Esophagus muscularis mucosa (tissue), 4 donors: ENCODE results near the gene TCF21. TPM values are rescaled to one million over a fixed set of nuclear protein-coding genes. Genes with fewer than 3 reads are reported as not detected.

Source experiments
- DNase-seq: peaks from one replicate; pipeline ENCODE4 v3.0.0-alpha.2; 2017; ENCODE audit errors: extremely low spot score
- H3K27ac ChIP-seq, 4 donors: fragments of 200-600 bp; sonication (generic); replicated peaks in 1 of 4; 1 replicate in 3 of 4; 2 replicates in 1 of 4; pipeline ENCODE4 v1.5.1; 2016 to 2019; ENCODE audit warnings: mild to moderate bottlenecking in 1 of 4
- H3K27me3 ChIP-seq, 4 donors: fragments of 200-600 bp; sonication (generic); one replicate each; pipeline versions ENCODE4 v1.5.1 to v1.6.0; 2016 to 2019
- H3K36me3 ChIP-seq, 4 donors: fragments of 200-600 bp; sonication (generic); one replicate each; pipeline ENCODE4 v1.5.1; 2016 to 2019
- H3K4me1 ChIP-seq, 4 donors: fragments of 200-600 bp; sonication (generic); one replicate each; pipeline ENCODE4 v1.5.1; 2016 to 2019
- H3K4me3 ChIP-seq, 4 donors: fragments of 200-600 bp; sonication (generic); 1 replicate in 2 of 4; 2 replicates in 2 of 4; pipeline ENCODE4 v1.5.1; 2016 to 2019; ENCODE audit warnings: mild to moderate bottlenecking in 4 of 4, moderate library complexity in 1 of 4
- H3K9me3 ChIP-seq, 4 donors: fragments of 200-600 bp; sonication (generic); 1 replicate in 3 of 4; 2 replicates in 1 of 4; pipeline ENCODE4 v1.5.1; 2016 to 2019
- EP300 ChIP-seq: sonication (generic); formaldehyde crosslinking; IDR thresholded peaks from one replicate; pipeline ENCODE4 v1.6.1; 2017; ENCODE audit warnings: antibody characterized with exemption
- POLR2A ChIP-seq: fragments of 450-650 bp; IDR thresholded peaks from one replicate; pipeline ENCODE4 v1.6.1; 2017; ENCODE audit warnings: antibody characterized with exemption, moderate library complexity, mild to moderate bottlenecking, low read depth
- POLR2AphosphoS5 ChIP-seq, 2 donors: sonication (generic); formaldehyde crosslinking; IDR thresholded peaks; one replicate each; pipeline ENCODE4 v1.6.1; 2017; ENCODE audit warnings: antibody characterized with exemption in 2 of 2
- WGBS: methylation state at CpG from one replicate; pipeline ENCODE4 v1.1.5; 2018; 5-methylcytosine and 5-hydroxymethylcytosine counted together
- intact Hi-C: fragments of 100-400 bp; cut with DNase I; formaldehyde crosslinking; loops from one replicate; pipeline ENCODE4 v1.15.1; 2023
- total RNA-seq, 4 donors: library from RNA; depleted of rRNA; stranded (reverse); fragments of >200 nt; gene quantifications; one replicate each; pipeline versions ENCODE4 v1.1.0 to v1.2.1, GENCODE V29; 2016
- TF ChIP-seq, protein P1 (sequence below), 3 experiments: fragments of 200-600 bp in 2 of 3; fragments of 450-650 bp in 1 of 3; sonication (generic) in 2 of 3; IDR thresholded peaks; one replicate each; pipeline ENCODE4 v1.5.1; 2017 to 2019; ENCODE audit warnings: antibody characterized with exemption in 3 of 3, mild to moderate bottlenecking in 2 of 3, moderate library complexity in 1 of 3

The TCF21 gene
- total RNA-seq, 4 donors from 2014 or later, result 22.2 to 44.5 (median 30.8) TPM

DNA sequence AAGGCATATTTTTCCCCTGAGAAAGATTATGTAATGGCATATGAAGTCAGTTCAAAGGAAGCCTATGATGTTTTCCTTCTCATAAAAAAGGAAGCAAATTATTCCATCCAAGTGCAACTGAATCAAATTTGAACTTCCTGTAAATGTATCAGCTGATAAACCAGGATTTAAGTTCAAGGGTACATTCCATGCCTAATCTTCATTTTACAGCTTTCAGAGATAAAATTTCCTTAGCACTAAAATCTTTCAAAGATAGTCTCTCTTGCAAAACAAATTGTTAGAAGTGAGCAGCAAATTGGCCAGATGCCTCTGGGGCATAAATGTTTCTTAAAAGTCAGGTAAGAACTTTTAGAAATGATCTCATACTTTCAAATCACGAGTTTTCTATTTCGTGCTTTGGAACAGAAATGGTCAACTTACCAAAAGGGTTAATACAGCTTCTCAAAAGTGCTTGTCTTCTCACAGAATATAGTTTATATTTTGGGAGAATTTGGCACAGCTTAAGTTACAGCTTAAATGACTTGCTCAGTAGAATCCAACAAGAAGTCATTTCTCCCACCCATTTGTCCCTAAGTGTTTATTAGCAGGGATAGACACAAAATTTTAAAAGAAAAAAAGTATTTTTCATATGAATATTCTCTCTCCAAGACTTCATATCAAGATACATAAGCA is 2.7 kb upstream of the TCF21 start:
- peak overlapping the region; percentile 87 to 96 (median 89) for H3K27ac ChIP-seq
- peaks cover 15 to 49% (median 37%) of the 10 kb centered on the region in 4 donors for H3K4me1 ChIP-seq
- DNase-seq, result no peak
- peaks cover 0 to 25% (median 11%) of the 10 kb centered on the region in 4 donors for H3K27me3 ChIP-seq
- intact Hi-C loops, result loop anchor here (10.0 kb wide), 1 partner anchor 111 kb away; no protein-coding TSS in a partner anchor
- TF ChIP-seq POLR2AphosphoS5 (IDR thresholded peaks at IDR 0.05) (no peak), POLR2A (no peak), EP300 (no peak)
- TF ChIP-seq, protein P1, sequence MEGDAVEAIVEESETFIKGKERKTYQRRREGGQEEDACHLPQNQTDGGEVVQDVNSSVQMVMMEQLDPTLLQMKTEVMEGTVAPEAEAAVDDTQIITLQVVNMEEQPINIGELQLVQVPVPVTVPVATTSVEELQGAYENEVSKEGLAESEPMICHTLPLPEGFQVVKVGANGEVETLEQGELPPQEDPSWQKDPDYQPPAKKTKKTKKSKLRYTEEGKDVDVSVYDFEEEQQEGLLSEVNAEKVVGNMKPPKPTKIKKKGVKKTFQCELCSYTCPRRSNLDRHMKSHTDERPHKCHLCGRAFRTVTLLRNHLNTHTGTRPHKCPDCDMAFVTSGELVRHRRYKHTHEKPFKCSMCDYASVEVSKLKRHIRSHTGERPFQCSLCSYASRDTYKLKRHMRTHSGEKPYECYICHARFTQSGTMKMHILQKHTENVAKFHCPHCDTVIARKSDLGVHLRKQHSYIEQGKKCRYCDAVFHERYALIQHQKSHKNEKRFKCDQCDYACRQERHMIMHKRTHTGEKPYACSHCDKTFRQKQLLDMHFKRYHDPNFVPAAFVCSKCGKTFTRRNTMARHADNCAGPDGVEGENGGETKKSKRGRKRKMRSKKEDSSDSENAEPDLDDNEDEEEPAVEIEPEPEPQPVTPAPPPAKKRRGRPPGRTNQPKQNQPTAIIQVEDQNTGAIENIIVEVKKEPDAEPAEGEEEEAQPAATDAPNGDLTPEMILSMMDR (IDR thresholded peaks at IDR 0.05), result no peak
- WGBS, result 35% methylated on average over 2 of the region's 2 CpGs
- H3K9me3 ChIP-seq, result no peaks in the 10 kb centered on the region
- H3K36me3 ChIP-seq, result no peaks in the 10 kb centered on the region
- no peak overlapping the region for H3K4me3 ChIP-seq

DNA sequence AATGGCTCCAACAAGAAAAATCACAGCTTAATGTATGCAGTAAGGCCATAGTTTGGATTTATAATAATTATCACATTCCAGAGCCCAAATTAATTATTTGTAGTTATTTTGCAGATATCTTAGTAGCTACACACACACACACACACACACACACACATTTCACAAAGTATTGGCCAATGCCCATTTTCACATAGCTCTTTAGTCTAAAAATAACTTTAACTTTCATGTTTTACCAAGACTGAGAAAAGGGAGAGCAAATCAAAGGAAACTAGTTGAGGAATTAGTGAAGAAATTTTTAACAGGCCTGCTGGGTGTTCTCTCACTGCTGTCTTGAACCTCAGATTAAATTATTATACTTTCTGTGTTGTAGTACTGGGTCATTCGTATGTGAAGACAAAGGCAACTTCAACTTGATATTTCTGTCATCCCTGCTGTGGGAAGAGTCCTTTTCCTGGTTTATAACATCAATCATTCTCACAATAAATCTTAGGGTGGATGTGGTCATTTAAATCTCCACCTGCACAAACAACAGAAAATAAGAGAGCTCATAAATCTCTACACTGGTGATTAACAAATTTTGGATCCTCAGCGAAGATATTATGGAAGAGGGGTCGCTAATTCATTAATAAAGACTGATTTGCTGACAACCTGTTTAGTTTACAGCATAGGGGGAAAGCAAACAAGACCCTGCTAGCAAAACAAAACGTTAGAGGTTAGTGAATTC is 1.6 kb upstream of the TCF21 start:
- no peaks in the 10 kb centered on the region for H3K36me3 ChIP-seq
- no peak for DNase-seq
- H3K4me3 ChIP-seq, result no peak overlapping the region
- no peaks in the 10 kb centered on the region for H3K9me3 ChIP-seq
- H3K4me1 ChIP-seq, result peaks cover 20 to 55% (median 43%) of the 10 kb centered on the region in 4 donors
- intact Hi-C loops, result loop anchor here (10.0 kb wide), 1 partner anchor 113 kb away; no protein-coding TSS in a partner anchor
- no peak for TF ChIP-seq POLR2A
- TF ChIP-seq, protein P1 (IDR thresholded peaks at IDR 0.05), result no peak
- WGBS, result 44% methylated on average over 4 of the region's 4 CpGs
- peak overlapping the region; percentile 87 to 96 (median 89) for H3K27ac ChIP-seq
- H3K27me3 ChIP-seq, result peaks cover 0 to 32% (median 12%) of the 10 kb centered on the region in 4 donors

DNA sequence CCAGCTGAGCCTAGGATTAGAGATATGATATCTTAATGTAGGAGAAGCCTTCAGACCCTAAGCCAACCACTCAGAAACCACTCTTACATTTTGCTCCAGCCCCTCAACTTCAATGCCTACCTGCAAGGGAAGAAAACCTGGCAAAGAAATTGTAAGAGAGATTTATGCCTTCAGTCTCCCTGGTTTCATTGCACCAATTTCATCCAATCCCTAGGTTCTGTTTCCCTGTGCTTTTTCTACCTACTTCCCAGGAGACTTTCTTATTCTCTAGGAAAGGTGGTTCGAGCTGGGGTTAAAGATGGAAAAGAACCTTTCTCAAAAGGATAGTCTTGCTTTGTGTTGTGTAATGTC is 1.1 kb upstream of the TCF21 start:
- no peak for DNase-seq
- TF ChIP-seq POLR2AphosphoS5 (IDR thresholded peaks at IDR 0.05) (no peak), EP300 (no peak), POLR2A (no peak)
- TF ChIP-seq, protein P1 (IDR thresholded peaks at IDR 0.05), result no peak
- WGBS, result 50% methylated on average over 1 of the region's 1 CpG
- intact Hi-C loops, result loop anchor here (10.0 kb wide), 1 partner anchor 113 kb away; no protein-coding TSS in a partner anchor
- Histone ChIP-seq H3K4me1 (peaks cover 20 to 60% (median 45%) of the 10 kb centered on the region in 4 donors), H3K27me3 (peaks cover 0 to 37% (median 12%) of the 10 kb centered on the region in 4 donors), H3K4me3 (peak overlapping the region in 2 of 4 donors; percentile 56 to 75), H3K27ac (peak overlapping the region; percentile 87 to 96 (median 89)), H3K36me3 (no peaks in the 10 kb centered on the region), H3K9me3 (no peaks in the 10 kb centered on the region)

DNA sequence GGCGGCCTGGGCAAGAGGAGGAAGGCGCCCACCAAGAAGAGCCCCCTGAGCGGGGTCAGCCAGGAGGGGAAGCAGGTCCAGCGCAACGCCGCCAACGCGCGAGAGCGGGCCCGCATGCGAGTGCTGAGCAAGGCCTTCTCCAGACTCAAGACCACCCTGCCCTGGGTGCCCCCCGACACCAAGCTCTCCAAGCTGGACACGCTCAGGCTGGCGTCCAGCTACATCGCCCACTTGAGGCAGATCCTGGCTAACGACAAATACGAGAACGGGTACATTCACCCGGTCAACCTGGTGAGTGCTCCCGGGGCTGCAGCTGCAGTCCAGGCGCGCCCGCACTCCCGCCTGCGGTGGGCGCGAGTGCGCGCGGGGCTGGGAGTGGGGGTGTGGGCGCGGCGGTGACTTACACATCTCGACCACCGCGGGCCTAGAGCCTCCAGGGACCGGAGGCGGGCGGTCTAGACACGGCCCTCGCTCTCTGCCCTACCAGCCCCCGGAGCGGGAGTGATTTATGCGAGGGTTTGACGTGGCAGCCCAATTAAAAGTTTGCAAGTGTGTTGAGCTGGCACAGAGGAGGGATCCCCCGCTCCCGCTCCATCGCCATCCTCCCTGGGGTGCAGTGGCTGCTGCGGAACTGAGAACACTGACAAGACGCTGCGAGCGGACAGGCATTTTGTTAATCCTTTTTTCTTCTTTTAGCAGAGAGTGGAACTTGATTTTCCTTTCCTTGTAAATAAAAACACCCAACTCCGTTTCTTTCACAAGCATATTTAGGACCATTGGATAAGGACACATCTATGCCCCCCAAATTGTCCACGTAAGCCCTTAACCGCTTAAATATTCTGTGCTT is 867 bp downstream of the TCF21 start:
- H3K9me3 ChIP-seq, result no peaks in the 10 kb centered on the region
- peak overlapping the region; percentile 87 to 96 (median 89) for H3K27ac ChIP-seq
- H3K4me3 ChIP-seq, result peak overlapping the region; percentile 56 to 89 (median 69)
- DNase-seq, result no peak
- H3K27me3 ChIP-seq, result peaks cover 0 to 57% (median 12%) of the 10 kb centered on the region in 4 donors
- intact Hi-C loops, result loop anchor here (10.0 kb wide), 1 partner anchor 115 kb away; no protein-coding TSS in a partner anchor
- peaks cover 26 to 79% (median 65%) of the 10 kb centered on the region in 4 donors for H3K4me1 ChIP-seq
- H3K36me3 ChIP-seq, result no peaks in the 10 kb centered on the region
- WGBS, result 8% methylated on average over 18 of the region's 56 CpGs
- TF ChIP-seq POLR2AphosphoS5 (IDR thresholded peaks at IDR 0.05) (peak; percentile 23 to 35), EP300 (no peak), POLR2A (no peak)
- TF ChIP-seq, protein P1 (IDR thresholded peaks at IDR 0.05), result no peak
